Measurements from ENCODE around the gene KANK3. TPM values are rescaled to one million over a fixed set of nuclear protein-coding genes. Genes with fewer than 3 reads are reported as not detected.

Gene KANK3
- total RNA-seq, 1 donor, result not detected

Small RNA genes lying within 50 kb of the gene (small RNA-seq; reads per million reads assigned to genes)
- 0.60 reads per million for gene MIR4999

Other genes starting within 250 kb of the KANK3 start
- not detected in 2 replicates for gene FBN3, start 193.7 kb downstream of the KANK3 start, total RNA-seq
- gene CERS4, start 133.9 kb downstream of the KANK3 start, total RNA-seq, result 1.5 and 4.0 TPM in 2 replicates
- 18.6 and 22.8 TPM in 2 replicates for gene CD320, start 34.9 kb downstream of the KANK3 start, total RNA-seq
- gene NDUFA7, start 21.9 kb downstream of the KANK3 start, total RNA-seq, result 9.0 and 18.3 TPM in 2 replicates
- 177 and 180 TPM in 2 replicates for gene RPS28, start 21.8 kb downstream of the KANK3 start, total RNA-seq
- gene ANGPTL4, start 20.9 kb upstream of the KANK3 start, total RNA-seq, result 1.1 and 1.2 TPM in 2 replicates
- gene RAB11B, start 47.1 kb upstream of the KANK3 start, total RNA-seq, result 24.2 and 28.3 TPM in 2 replicates
- gene MARCHF2, start 70.0 kb upstream of the KANK3 start, total RNA-seq, result 69.8 and 72.5 TPM in 2 replicates
- gene HNRNPM, start 101.7 kb upstream of the KANK3 start, total RNA-seq, result 37.7 and 39.4 TPM in 2 replicates
- under 0.01 TPM in 1 of 2 replicates, not detected in the other for gene PRAM1, start 159.4 kb upstream of the KANK3 start, total RNA-seq
- 2.9 and 6.9 TPM in 2 replicates for gene ZNF414, start 170.9 kb upstream of the KANK3 start, total RNA-seq
- under 0.01 and 0.72 TPM in 2 replicates for gene MYO1F, start 234.2 kb upstream of the KANK3 start, total RNA-seq

Data from osteoblast (primary cell).